Astrocyte of the spinal cord (primary cell): ENCODE data around the gene ARHGEF28.

Experiments
- DNase-seq: peaks from one replicate; pipeline ENCODE4 v3.0.0; 2011; ENCODE audit warnings: low read depth, low spot score
- H3K4me3 ChIP-seq: 2 replicates; pipeline ENCODE4 v1.5.1; 2011; ENCODE audit warnings: low read depth, mild to moderate bottlenecking, low read length, moderate library complexity
- in situ Hi-C: cut with HindIII; loops from 2 replicates; pipeline ENCODE4 v1.10.0; 2017; ENCODE audit warnings: low sequenced_read_pairs
- TF ChIP-seq, protein P1 (sequence below): IDR thresholded peaks from 2 replicates; pipeline ENCODE4 v1.5.1; 2012; ENCODE audit warnings: low read depth, mild to moderate bottlenecking, low read length, inconsistent platforms

The ARHGEF28 gene

DNA sequence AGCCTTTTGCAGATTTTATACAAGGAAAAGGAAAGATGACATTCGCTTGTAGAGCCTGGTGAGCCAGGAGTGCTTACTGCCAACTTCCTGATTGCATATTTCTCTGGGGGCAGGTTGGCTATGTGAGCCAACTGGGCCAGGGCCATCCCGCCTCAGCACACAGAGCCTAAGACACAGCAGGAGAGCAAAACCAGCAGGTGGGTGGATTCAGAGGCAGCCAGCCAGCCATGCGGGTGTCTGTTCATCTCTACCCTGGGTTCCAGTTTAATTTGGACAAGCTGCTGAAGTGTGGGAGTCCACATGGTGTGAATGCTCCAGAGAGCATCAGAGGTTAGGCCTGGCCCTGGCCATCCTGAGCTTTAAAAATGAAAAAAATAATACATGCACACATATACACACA lies 291.4 kb downstream of the ARHGEF28 start:
- TF ChIP-seq, protein P1, sequence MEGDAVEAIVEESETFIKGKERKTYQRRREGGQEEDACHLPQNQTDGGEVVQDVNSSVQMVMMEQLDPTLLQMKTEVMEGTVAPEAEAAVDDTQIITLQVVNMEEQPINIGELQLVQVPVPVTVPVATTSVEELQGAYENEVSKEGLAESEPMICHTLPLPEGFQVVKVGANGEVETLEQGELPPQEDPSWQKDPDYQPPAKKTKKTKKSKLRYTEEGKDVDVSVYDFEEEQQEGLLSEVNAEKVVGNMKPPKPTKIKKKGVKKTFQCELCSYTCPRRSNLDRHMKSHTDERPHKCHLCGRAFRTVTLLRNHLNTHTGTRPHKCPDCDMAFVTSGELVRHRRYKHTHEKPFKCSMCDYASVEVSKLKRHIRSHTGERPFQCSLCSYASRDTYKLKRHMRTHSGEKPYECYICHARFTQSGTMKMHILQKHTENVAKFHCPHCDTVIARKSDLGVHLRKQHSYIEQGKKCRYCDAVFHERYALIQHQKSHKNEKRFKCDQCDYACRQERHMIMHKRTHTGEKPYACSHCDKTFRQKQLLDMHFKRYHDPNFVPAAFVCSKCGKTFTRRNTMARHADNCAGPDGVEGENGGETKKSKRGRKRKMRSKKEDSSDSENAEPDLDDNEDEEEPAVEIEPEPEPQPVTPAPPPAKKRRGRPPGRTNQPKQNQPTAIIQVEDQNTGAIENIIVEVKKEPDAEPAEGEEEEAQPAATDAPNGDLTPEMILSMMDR, result no peak
- no peak overlapping the region for H3K4me3 ChIP-seq
- peak; percentile 51 for DNase-seq
- in situ Hi-C loops, result loop anchor here (10.0 kb wide), 1 partner anchor 737 kb away; no protein-coding TSS in a partner anchor

DNA sequence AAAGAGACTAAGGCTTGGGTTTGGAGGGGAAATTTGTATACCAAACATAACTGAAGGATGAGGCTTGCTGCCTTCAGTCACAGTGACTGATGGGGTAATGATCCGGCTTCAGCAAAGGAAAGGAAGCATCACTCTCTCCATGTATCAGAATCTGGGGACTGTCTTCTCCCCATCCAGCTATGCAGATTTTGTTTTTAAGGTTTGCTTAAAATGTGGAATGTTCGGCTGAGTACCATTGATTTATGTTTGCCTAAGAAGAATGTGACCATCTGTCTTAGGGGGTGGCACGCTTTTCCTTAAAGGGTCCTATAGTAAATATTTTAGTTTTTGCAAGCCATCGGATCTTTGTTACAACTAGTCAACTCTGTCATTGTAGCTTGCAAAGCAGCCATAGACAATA lies 291.9 kb downstream of the ARHGEF28 start:
- TF ChIP-seq, protein P1, result no peak
- no peak overlapping the region for H3K4me3 ChIP-seq
- in situ Hi-C loops, result loop anchor here (10.0 kb wide), 1 partner anchor 737 kb away; no protein-coding TSS in a partner anchor
- no peak for DNase-seq

DNA sequence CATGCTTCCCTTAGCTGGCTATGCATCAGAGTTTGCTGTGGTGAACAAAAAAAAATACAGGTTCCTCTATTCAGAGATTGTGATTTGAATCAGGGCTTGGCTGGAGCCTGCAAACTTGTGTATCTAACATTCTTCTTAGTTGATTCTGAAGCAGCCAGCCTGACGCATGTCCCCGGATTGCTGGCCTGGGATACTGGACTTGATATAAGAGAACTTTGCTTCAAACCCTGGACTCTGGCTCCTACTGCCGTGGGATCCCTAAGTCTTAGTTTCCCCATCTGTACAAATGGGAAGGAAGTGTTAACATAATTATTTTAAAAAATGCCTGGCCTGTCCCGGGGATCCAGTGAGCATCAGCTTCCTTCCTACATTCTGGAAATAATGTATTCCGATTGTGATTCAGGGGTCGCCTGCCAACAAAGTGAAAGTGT lies 292.8 kb downstream of the ARHGEF28 start:
- DNase-seq, result peak; percentile 54
- in situ Hi-C loops, result loop anchor here (10.0 kb wide), 1 partner anchor 736 kb away; no protein-coding TSS in a partner anchor

DNA sequence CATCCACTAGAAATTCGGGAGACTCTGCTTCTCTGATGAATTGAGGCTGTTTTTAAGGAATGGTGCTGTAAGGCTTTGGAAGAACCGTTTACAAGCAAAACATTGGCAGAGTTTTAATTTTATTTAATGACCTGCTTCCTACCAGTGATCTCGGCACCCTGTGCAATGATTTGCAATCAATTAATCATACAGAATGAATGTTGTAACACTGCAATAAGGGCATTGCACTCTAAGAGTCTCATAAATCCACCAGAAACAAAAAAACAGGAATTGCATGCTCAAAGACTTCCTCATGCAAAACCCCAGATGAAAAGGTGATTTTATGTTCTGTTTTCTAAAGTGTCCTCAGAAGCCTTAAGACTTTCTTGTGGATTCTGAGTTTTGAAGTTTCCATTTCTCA lies 295.7 kb downstream of the ARHGEF28 start:
- in situ Hi-C loops, result no loop called here
- no peak for DNase-seq
- TF ChIP-seq, protein P1, result no peak

More for the DNA sequence above, 292.8 kb downstream of the ARHGEF28 start:
- no peak overlapping the region for H3K4me3 ChIP-seq
- TF ChIP-seq, protein P1, result no peak

DNA sequence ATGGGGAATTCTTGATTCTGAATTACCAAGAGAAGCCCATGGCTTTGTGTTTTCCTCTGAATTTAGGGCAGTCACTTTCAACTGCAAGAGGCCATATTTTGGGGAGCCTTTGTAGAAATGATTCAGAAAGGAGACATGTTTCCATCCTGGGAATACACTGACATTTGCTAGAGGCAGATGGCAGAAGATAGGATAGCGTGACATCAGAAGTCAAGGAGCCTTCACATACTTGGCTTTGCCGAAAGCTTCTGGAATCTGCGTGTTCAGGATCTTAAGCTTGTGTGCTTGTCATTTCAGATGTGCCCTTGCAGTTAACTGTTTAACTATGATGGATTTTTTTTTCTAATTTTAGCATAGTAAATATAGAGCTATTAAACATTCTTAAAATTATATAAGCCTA lies 296.2 kb downstream of the ARHGEF28 start:
- in situ Hi-C loops, result no loop called here
- no peak overlapping the region for H3K4me3 ChIP-seq
- TF ChIP-seq, protein P1, result no peak
- no peak for DNase-seq

More for the DNA sequence above, 295.7 kb downstream of the ARHGEF28 start:
- no peak overlapping the region for H3K4me3 ChIP-seq

DNA sequence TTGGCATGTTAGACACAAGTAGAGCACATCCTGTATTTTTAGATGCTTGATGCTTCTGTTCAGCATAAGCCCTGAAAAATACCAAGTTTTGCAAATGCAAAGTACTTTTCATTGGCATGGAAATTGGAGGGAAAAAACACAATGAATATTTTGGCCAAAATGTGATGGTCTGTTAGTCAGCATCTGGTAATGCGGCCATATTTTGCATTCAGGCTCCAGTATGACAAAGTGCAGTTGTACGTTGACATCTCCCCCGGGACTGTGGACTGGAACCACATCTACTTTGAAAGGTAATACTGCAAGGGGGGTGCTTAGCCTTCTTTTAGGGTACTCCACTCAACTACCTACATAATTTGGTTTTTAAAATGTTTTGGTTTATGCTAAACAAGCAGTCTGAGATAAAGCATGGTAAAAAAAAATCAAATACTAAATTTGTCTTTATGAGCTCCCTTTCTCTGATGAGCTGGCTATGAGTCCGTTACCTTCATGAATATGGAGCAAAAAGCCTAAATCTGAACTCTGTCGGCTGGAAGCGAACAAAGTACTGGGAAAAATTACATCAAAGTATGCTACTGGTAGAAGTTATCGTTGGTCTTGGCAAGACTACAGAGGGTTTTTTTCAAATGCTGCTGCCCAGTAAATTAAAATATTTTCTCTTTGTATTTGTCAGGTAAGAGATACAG lies 297.0 kb downstream of the ARHGEF28 start:
- TF ChIP-seq, protein P1, result no peak
- in situ Hi-C loops, result no loop called here
- H3K4me3 ChIP-seq, result no peak overlapping the region
- no peak for DNase-seq
